ENCODE data around the gene GUCY2D.
A peak's percentile ranks its signal among the peaks of the same experiment; 100 is the strongest.
"Not testable (repeated sequence)": the region's sequence is repeated elsewhere in the genome, so short reads cannot be mapped to it uniquely, and the experiment has no call there.

The GUCY2D gene

GRCh38 chr17:8019166-8019565, 16.8 kb downstream of the GUCY2D start:
- DNase-seq: no peak

- DNase-seq: peak; percentile 31
These were observed 17.5 kb downstream of the GUCY2D start for GRCh38 chr17:8019665-8020650.

GRCh38 chr17:8020776-8021564, 18.6 kb downstream of the GUCY2D start:
- DNase-seq: no peak

- no peak for DNase-seq
These were observed 19.3 kb downstream of the GUCY2D start for GRCh38 chr17:8021565-8022359.

DNA sequence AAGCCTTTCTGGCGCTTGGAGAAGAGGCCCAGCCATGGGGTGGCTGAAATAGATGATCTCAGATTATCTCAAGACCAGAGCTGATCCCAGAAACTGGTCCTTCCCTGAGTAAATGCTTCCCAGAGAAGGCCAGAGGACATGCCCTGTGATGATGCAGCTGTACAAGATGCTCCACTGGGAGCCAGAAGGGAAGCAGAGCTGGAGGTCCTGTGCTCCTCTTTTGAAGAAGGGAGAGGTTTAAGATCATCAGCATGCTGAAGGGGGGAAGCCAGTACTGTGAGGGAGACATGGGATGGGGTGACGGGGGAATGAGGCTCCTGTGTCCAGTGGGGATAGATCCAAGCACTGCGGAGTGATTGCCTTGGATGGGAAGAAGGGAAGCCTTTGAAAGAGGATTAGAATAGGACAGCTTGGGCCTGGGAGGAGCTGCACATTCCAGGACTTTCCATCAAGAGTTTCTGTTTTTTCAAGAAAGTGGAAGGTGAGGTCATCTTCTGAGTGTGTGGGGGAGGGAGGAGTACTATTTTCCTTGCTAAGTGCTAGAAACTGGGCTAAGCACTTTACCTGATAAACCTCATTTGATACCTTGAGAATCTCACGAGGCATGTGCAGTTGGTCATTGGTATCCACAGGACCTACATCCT, 20.1 kb downstream of the GUCY2D start:
- DNase-seq: no peak

- not testable (repeated sequence) for DNase-seq
These were observed 21.7 kb downstream of the GUCY2D start for GRCh38 chr17:8024161-8024560.

DNA sequence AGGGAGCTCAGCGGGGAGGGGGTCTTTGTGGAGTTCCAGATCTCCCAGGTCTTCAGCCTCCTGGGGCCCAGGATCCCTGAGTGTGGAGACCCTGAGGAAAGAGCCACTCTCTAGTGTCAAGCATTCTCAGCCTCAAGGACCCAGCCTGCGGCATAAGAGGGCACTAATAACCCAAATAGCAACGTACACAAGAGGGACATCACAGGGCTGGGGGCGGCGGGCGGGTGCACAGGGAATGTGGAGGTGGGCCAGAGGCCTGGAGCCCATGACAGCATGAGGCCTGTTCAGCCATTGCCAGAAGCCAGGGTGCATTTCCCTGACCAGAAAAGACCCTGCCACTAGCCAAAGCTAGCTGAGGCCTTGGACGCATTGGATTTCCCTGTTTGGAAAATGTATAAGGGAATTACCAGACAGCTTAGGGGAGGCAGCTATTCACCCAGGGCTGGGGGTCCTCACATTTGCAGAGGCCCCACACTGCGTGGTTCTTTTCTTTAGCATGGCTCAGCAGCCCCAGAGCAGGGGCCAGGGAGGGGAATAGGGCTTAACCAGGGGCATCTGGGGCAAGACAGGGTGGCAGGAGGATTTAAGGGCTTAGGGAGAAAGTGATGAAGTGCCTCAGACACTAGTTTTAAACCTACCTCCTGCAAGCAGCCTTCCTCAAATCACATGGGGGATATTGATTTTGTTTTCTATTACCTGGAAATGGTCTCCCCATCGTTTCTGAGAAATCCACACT, 22.9 kb downstream of the GUCY2D start:
- DNase-seq: no peak

- peak; percentile 55 for DNase-seq
These were observed 26.7 kb downstream of the GUCY2D start for GRCh38 chr17:8029121-8029520.

DNA sequence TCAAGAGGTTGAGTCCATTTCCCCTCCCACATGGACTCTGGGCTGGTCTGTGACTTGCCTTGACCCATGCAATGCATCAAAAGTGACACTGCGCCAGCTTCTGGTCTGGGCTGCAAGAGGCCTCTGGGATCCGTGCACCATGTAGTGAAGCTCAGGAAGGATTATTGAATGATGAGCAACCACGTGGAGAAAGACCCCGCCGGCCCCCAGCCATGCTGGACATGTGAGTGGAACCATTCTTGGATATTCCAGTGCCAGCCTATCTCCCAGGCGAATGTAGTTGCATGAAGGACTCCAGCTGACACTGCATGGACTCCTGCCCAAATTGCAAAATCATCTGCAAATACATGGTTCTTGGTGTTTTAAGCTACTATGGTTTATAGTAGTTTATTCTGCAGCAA, 28.8 kb downstream of the GUCY2D start:
- DNase-seq: no peak

DNA sequence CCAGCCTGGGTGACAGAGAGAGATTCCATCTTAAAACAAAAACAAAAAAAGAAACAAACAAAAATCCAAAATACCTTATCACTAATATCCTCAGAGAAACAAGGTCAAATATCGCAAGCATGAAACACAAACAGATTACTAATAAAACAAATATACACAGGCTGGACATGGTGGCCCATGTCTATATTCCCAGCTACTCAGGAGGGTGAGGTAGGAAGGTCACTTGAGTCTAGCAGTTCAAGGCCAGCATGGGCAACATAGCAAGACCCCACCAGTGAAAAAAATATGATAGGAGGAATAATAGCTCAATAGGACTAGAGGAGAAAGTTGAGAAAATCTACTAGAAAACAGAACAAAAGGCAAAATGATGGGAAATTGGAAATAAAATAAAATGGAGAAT, 29.5 kb downstream of the GUCY2D start:
- DNase-seq: no peak

DNA sequence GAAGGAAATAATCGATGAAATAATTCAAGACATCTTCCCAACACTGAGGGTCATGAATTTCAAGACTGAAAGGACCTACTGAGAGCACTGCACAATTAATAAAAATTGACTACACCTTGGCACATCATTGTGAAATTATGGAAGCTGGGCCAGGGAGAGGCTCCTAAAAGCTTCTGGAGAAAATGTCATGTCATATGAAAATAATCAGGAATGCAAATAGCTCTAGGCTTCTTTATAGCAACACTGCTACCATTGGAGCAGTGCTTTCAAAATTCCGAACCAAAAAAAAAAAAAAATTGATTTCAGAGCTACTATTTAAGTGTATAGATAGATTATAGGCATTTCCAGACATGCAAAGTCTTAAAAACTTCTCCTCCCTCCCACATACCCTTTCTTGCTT, 30.0 kb downstream of the GUCY2D start:
- DNase-seq: no peak

- DNase-seq: no peak
These were observed 36.7 kb downstream of the GUCY2D start, which contains the start of gene ALOX15B for GRCh38 chr17:8038954-8039610. ALOX15B (plus strand) TSS chr17:8039059; CDS start chr17:8039156, 97 bp downstream.

DNA sequence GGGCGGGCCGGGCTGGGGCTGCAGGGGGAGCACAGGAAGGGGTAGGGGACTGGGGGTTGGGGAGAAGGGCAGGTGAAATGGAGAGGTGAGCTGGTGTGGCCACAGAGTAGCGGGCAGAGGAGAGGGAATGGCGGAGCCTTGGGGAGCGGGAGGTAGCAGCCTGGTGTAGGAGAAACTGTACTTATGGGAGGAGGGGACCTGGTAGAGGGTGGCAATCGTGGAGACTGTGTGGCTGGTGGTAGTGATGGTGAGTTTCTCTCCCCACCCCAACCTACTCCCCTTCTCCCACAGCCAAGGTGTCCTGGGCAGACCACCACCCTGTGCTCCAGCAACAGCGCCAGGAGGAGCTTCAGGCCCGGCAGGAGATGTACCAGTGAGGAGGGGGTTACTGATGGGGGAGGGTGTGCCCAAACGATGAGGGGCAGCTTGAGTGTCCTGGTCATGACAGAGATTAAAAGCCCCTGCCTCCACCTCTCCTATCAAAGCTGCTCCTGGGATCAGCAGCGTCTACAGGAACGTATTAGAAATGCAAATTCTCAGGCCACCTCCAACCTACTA, 37.3 kb downstream of the GUCY2D start:
- no peak for DNase-seq

DNA sequence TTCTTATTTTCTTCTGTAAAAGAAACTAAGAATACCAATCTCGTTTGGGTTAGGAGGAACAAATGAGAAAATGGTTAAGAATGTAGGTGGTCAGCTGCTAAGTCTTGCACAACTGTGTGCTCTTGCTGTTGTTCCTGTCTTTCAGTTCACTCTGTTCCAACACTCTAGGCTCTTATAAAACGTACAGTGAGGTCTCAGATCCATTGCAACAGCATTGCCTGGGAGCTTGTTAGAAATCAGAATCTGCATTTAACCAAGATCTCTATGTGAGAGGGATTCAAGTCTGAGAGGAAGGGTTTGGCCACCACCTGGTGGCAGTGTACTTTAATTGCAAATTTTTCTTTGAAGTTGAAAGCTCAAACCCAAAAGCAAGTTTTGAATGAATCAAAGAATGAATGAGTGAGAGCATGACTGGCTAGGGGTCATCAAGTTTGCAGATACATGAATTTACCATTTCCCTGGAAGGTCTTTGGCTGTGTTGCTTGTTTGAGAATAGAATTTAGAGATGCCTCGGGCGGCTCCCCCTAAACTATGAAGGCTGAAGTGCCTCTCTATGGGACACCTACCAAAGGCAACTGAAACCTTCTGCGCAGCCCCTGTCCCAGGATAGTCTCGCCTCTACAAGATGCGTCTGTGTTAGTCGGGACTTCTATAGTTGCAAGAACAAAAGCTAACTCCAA, 39.0 kb downstream of the GUCY2D start:
- peak; percentile 91 for DNase-seq

- DNase-seq: peak; percentile 35
These were observed 39.6 kb downstream of the GUCY2D start for GRCh38 chr17:8041979-8042378.

- no peak for DNase-seq
These were observed 42.7 kb downstream of the GUCY2D start for GRCh38 chr17:8044819-8045810.

- DNase-seq: no peak
These were observed 44.0 kb downstream of the GUCY2D start for GRCh38 chr17:8046306-8046928.
